Upper lobe of left lung (tissue), 4 donors: ENCODE measurements around the gene ITPKB.

Experiments used
- CTCF ChIP-seq, 6 experiments: fragments of 450-650 bp in 4 of 6; fragments of 200-600 bp in 2 of 6; sonication (generic) in 2 of 6; IDR thresholded peaks; one replicate each; pipeline ENCODE4 v1.5.1; 2016 to 2019; ENCODE audit warnings: antibody characterized with exemption in 6 of 6
- POLR2A ChIP-seq, 4 donors: fragments of 450-650 bp; IDR thresholded peaks; one replicate each; pipeline ENCODE4 v1.5.1; 2016 to 2017; ENCODE audit warnings: antibody characterized with exemption in 4 of 4, mild to moderate bottlenecking in 2 of 4

GRCh38 chr1:226754793-226755533, 15.9 kb upstream of the ITPKB start:
- TF ChIP-seq CTCF (IDR thresholded peaks at IDR 0.05) (no peak), POLR2A (IDR thresholded peaks at IDR 0.05) (no peak)
